Peyer's patch (tissue), 4 donors: ENCODE results near the gene BRD2. TPM values are rescaled to one million over a fixed set of nuclear protein-coding genes. Genes with fewer than 3 reads are reported as not detected.

Source experiments
- DNase-seq, 3 donors: peaks; one replicate each; pipeline ENCODE4 v3.0.0-alpha.2; 2017 to 2019
- H3K27ac ChIP-seq, 4 donors: fragments of 200-600 bp; sonication (generic); one replicate each; pipeline ENCODE4 v1.5.1; 2016 to 2019
- H3K27me3 ChIP-seq, 2 donors: fragments of 200-600 bp; sonication (generic); one replicate each; pipeline ENCODE4 v1.5.1; 2019
- H3K36me3 ChIP-seq, 3 donors: fragments of 200-600 bp; sonication (generic); one replicate each; pipeline ENCODE4 v1.5.1; 2016 to 2019
- H3K4me1 ChIP-seq, 4 donors: fragments of 200-600 bp; sonication (generic); one replicate each; pipeline ENCODE4 v1.5.1; 2016 to 2019
- H3K4me3 ChIP-seq, 4 donors: fragments of 200-600 bp; sonication (generic); 1 replicate in 3 of 4; 2 replicates in 1 of 4; pipeline ENCODE4 v1.5.1; 2016 to 2019; ENCODE audit warnings: mild to moderate bottlenecking in 1 of 4
- H3K9me3 ChIP-seq, 4 donors: fragments of 200-600 bp; sonication (generic); one replicate each; pipeline ENCODE4 v1.5.1; 2016 to 2019; ENCODE audit warnings: mild to moderate bottlenecking in 1 of 4
- CTCF ChIP-seq, 6 experiments: fragments of 450-650 bp in 4 of 6; fragments of 200-600 bp in 2 of 6; sonication (generic) in 1 of 6; IDR thresholded peaks; one replicate each; pipeline ENCODE4 v1.5.1; 2017 to 2019; ENCODE audit warnings: antibody characterized with exemption in 6 of 6, mild to moderate bottlenecking in 3 of 6, moderate library complexity in 1 of 6
- POLR2A ChIP-seq, 2 donors: fragments of 450-650 bp; IDR thresholded peaks; one replicate each; pipeline ENCODE4 v1.5.1; 2017; ENCODE audit warnings: antibody characterized with exemption in 2 of 2, mild to moderate bottlenecking in 2 of 2, moderate library complexity in 2 of 2
- total RNA-seq, 4 donors: library from RNA; depleted of rRNA; stranded (reverse); fragments of >200 nt; gene quantifications; one replicate each; pipeline ENCODE4 v1.1.0, GENCODE V29; 2016

BRD2 gene
- 100 to 1,000 TPM; 146 to 525 (median 205) TPM for total RNA-seq

- peak; percentile 92 to 98 (median 97) for DNase-seq
- TF ChIP-seq CTCF (IDR thresholded peaks at IDR 0.05) (no peak), POLR2A (IDR thresholded peaks at IDR 0.05) (peak; percentile 93 to 96)
- Histone ChIP-seq H3K27me3 (no peaks in the 10 kb centered on the region), H3K27ac (peak within 1 kb of the TSS; percentile 96 to 100 (median 100)), H3K4me1 (peaks cover 0 to 28% (median 3%) of the 10 kb centered on the region in 4 donors), H3K36me3 (peaks cover 0 to 9% (median 0%) of the 10 kb centered on the region in 3 donors), H3K9me3 (no peaks in the 10 kb centered on the region), H3K4me3 (peak within 1 kb of the TSS; percentile 74 to 95 (median 79))
Measured at GRCh38 chr6:32968093-32968866, at the start of gene BRD2. Gene BRD2 (plus strand): TSS chr6:32968594. CDS start chr6:32972899, 4,305 bp downstream.

GRCh38 chr6:32920715-32921114 lies 47.7 kb upstream of the BRD2 start:
- H3K36me3 ChIP-seq, result no peaks in the 10 kb centered on the region
- no peak for DNase-seq
- no peaks in the 10 kb centered on the region for H3K27me3 ChIP-seq
- H3K9me3 ChIP-seq, result no peaks in the 10 kb centered on the region
- H3K4me1 ChIP-seq, result peaks cover 0 to 4% (median 0%) of the 10 kb centered on the region in 4 donors
- TF ChIP-seq CTCF (IDR thresholded peaks at IDR 0.05) (no peak), POLR2A (IDR thresholded peaks at IDR 0.05) (no peak)
- H3K27ac ChIP-seq, result no peak overlapping the region
- no peak overlapping the region for H3K4me3 ChIP-seq

- peak in 1 of 6 experiments; percentile 38 for TF ChIP-seq CTCF (IDR thresholded peaks at IDR 0.05)
- TF ChIP-seq POLR2A (IDR thresholded peaks at IDR 0.05), result no peak
- no peaks in the 10 kb centered on the region for H3K27me3 ChIP-seq
- no peaks in the 10 kb centered on the region for H3K36me3 ChIP-seq
- DNase-seq, result no peak
- H3K4me3 ChIP-seq, result no peak overlapping the region
- H3K27ac ChIP-seq, result no peak overlapping the region
- peaks cover 0 to 4% (median 0%) of the 10 kb centered on the region in 4 donors for H3K4me1 ChIP-seq
- H3K9me3 ChIP-seq, result no peaks in the 10 kb centered on the region
Measured at GRCh38 chr6:32922083-32922482, 46.3 kb upstream of the BRD2 start.

GRCh38 chr6:32931211-32931610 lies 37.2 kb upstream of the BRD2 start:
- no peak for DNase-seq
- Histone ChIP-seq H3K4me1 (no peaks in the 10 kb centered on the region), H3K27ac (no peak overlapping the region), H3K9me3 (no peaks in the 10 kb centered on the region), H3K4me3 (no peak overlapping the region), H3K36me3 (no peaks in the 10 kb centered on the region), H3K27me3 (no peaks in the 10 kb centered on the region)
- TF ChIP-seq CTCF (IDR thresholded peaks at IDR 0.05) (no peak), POLR2A (IDR thresholded peaks at IDR 0.05) (no peak)

- no peak for DNase-seq
- no peaks in the 10 kb centered on the region for H3K4me1 ChIP-seq
- TF ChIP-seq CTCF (IDR thresholded peaks at IDR 0.05) (no peak), POLR2A (IDR thresholded peaks at IDR 0.05) (no peak)
- H3K36me3 ChIP-seq, result no peaks in the 10 kb centered on the region
- no peaks in the 10 kb centered on the region for H3K9me3 ChIP-seq
- no peak overlapping the region for H3K27ac ChIP-seq
- no peak overlapping the region for H3K4me3 ChIP-seq
- no peaks in the 10 kb centered on the region for H3K27me3 ChIP-seq
Measured at GRCh38 chr6:32932132-32932868, 36.1 kb upstream of the BRD2 start.
